Endodermal cell (in vitro differentiated cells): ENCODE measurements around the gene ATG2A. TPM values are rescaled to one million over a fixed set of nuclear protein-coding genes. Genes with fewer than 3 reads are reported as not detected.

Experiments used
- DNase-seq: peaks from one replicate; pipeline ENCODE4 v3.0.0-alpha.2; 2017
- H3K27ac ChIP-seq: 2 replicates; pipeline ENCODE4 v1.5.1; 2013; ENCODE audit warnings: mild to moderate bottlenecking, low read depth, low read length, moderate library complexity
- H3K27me3 ChIP-seq: 2 replicates; pipeline ENCODE4 v1.6.1; 2013; ENCODE audit warnings: mild to moderate bottlenecking, low read length, moderate library complexity; ENCODE audit not compliant: insufficient read depth, control insufficient read depth, poor library complexity, severe bottlenecking
- H3K36me3 ChIP-seq: 2 replicates; pipeline ENCODE4 v1.7.0; 2013; ENCODE audit warnings: mild to moderate bottlenecking, low read length, moderate library complexity; ENCODE audit not compliant: control insufficient read depth, insufficient read depth
- H3K4me1 ChIP-seq: one replicate; pipeline ENCODE4 v1.7.0; 2013; ENCODE audit warnings: low read length; ENCODE audit not compliant: control insufficient read depth, insufficient read depth
- H3K4me3 ChIP-seq: 2 replicates; pipeline ENCODE4 v1.5.1; 2013; ENCODE audit warnings: mild to moderate bottlenecking, low read length, moderate library complexity
- H3K9ac ChIP-seq: 2 replicates; pipeline ENCODE4 v1.6.1; 2013; ENCODE audit warnings: mild to moderate bottlenecking, low read length, moderate library complexity; ENCODE audit not compliant: poor library complexity, severe bottlenecking; ENCODE audit errors: extremely low read depth
- H3K9me3 ChIP-seq: 2 replicates; pipeline ENCODE4 v1.6.1; 2013; ENCODE audit warnings: mild to moderate bottlenecking, low read length, moderate library complexity; ENCODE audit not compliant: control insufficient read depth
- H3K27ac Mint-ChIP-seq: 2 replicates; pipeline ENCODE4 v1.8.0; 2020; ENCODE audit warnings: mixed read lengths
- H3K27me3 Mint-ChIP-seq: 2 replicates; pipeline ENCODE4 v1.8.0; 2021; ENCODE audit warnings: mild to moderate bottlenecking, mixed read lengths; ENCODE audit not compliant: insufficient read depth
- H3K36me3 Mint-ChIP-seq: 2 replicates; pipeline ENCODE4 v1.8.0; 2020; ENCODE audit warnings: low read depth, mixed read lengths
- H3K4me1 Mint-ChIP-seq: 2 replicates; pipeline ENCODE4 v1.8.0; 2020; ENCODE audit warnings: mixed read lengths
- H3K4me3 Mint-ChIP-seq: 2 replicates; pipeline ENCODE4 v1.8.0; 2020; ENCODE audit warnings: mild to moderate bottlenecking, moderate library complexity, mixed read lengths
- H3K9me3 Mint-ChIP-seq: 2 replicates; pipeline ENCODE4 v1.8.0; 2020; ENCODE audit warnings: mild to moderate bottlenecking, mixed read lengths
- CTCF ChIP-seq: fragments of 200-600 bp; sonication (generic); conservative IDR thresholded peaks from 2 replicates; pipeline ENCODE4 v1.5.0; 2021; ENCODE audit warnings: antibody characterized with exemption, mild to moderate bottlenecking
- WGBS, 2 experiments: methylation state at CpG; one replicate each; pipeline versions ENCODE4 v1.1.5 to v1.1.7; 2013; ENCODE audit warnings: missing lambda C conversion rate in 2 of 2, mixed read lengths in 1 of 2; ENCODE audit not compliant: insufficient coverage in 1 of 2, insufficient read length in 1 of 2; 5-methylcytosine and 5-hydroxymethylcytosine counted together
- total RNA-seq, 2 donors: library from RNA; stranded (reverse); fragmentation: NEBNext Ultra II Directional in 1 of 2; extraction: Animal tissue kit (Norgen Biotek cat#: 25700) in 1 of 2; gene quantifications; 2 replicates in 1 of 2; 3 replicates in 1 of 2; pipeline ENCODE4 v1.2.1, GENCODE V29; 2021

ATG2A gene
- total RNA-seq, 2 donors from 2014 or later, result 17.0 to 23.0 TPM

- no peaks in the 10 kb centered on the region for H3K9me3 Mint-ChIP-seq
- DNase-seq, result peak; percentile 80
- H3K4me1 Mint-ChIP-seq, result peaks cover 17% of the 10 kb centered on the region
- H3K27ac Mint-ChIP-seq, result no peak overlapping the region
- TF ChIP-seq CTCF, result peak; percentile 59
- peaks cover 11% of the 10 kb centered on the region for H3K36me3 Mint-ChIP-seq
- Histone ChIP-seq H3K9ac (no peak overlapping the region), H3K9me3 (no peaks in the 10 kb centered on the region), H3K4me1 (no peaks in the 10 kb centered on the region), H3K27me3 (no peaks in the 10 kb centered on the region), H3K36me3 (peaks cover 12% of the 10 kb centered on the region), H3K4me3 (no peak overlapping the region), H3K27ac (peak overlapping the region; percentile 24)
- no peaks in the 10 kb centered on the region for H3K27me3 Mint-ChIP-seq
- WGBS, 2 experiments, result 72 to 91% methylated on average over 9 to 13 of the region's 13 CpGs
- no peak overlapping the region for H3K4me3 Mint-ChIP-seq
Observed at GRCh38 chr11:64850979-64851567, 65.9 kb downstream of the ATG2A start.

- no peaks in the 10 kb centered on the region for H3K4me1 ChIP-seq
- no peaks in the 10 kb centered on the region for H3K27me3 ChIP-seq
- no peak for DNase-seq
- 96 to 97% methylated on average over 17 to 19 of the region's 19 CpGs for WGBS, 2 experiments
- no peaks in the 10 kb centered on the region for H3K9me3 Mint-ChIP-seq
- no peak overlapping the region for H3K4me3 Mint-ChIP-seq
- TF ChIP-seq CTCF, result no peak
- H3K27ac Mint-ChIP-seq, result no peak overlapping the region
- H3K9ac ChIP-seq, result no peak overlapping the region
- no peaks in the 10 kb centered on the region for H3K9me3 ChIP-seq
- H3K36me3 ChIP-seq, result peaks cover 4% of the 10 kb centered on the region
- H3K36me3 Mint-ChIP-seq, result peaks cover 5% of the 10 kb centered on the region
- no peaks in the 10 kb centered on the region for H3K27me3 Mint-ChIP-seq
- H3K4me3 ChIP-seq, result no peak overlapping the region
- H3K4me1 Mint-ChIP-seq, result peaks cover 17% of the 10 kb centered on the region
- H3K27ac ChIP-seq, result no peak overlapping the region
Observed at GRCh38 chr11:64849598-64850356, 67.2 kb downstream of the ATG2A start.

- no peak overlapping the region for H3K27ac Mint-ChIP-seq
Observed at GRCh38 chr11:64848826-64849597, 68.0 kb downstream of the ATG2A start.

More at GRCh38 chr11:64848826-64849597, 68.0 kb downstream of the ATG2A start:
- H3K36me3 Mint-ChIP-seq, result no peaks in the 10 kb centered on the region
- peak; percentile 87 for DNase-seq
- Histone ChIP-seq H3K9me3 (no peaks in the 10 kb centered on the region), H3K9ac (no peak overlapping the region), H3K4me1 (no peaks in the 10 kb centered on the region), H3K27ac (no peak overlapping the region), H3K4me3 (no peak overlapping the region), H3K36me3 (no peaks in the 10 kb centered on the region), H3K27me3 (no peaks in the 10 kb centered on the region)
- no peak overlapping the region for H3K4me3 Mint-ChIP-seq
- peaks cover 18% of the 10 kb centered on the region for H3K4me1 Mint-ChIP-seq
- 85 to 88% methylated on average over 10 to 16 of the region's 16 CpGs for WGBS, 2 experiments
- H3K27me3 Mint-ChIP-seq, result no peaks in the 10 kb centered on the region
- H3K9me3 Mint-ChIP-seq, result no peaks in the 10 kb centered on the region
- TF ChIP-seq CTCF, result peak; percentile 74
